ENCODE measurements around the gene TMTC4. TPM values are rescaled to one million over a fixed set of nuclear protein-coding genes. Genes with fewer than 3 reads are reported as not detected.

The TMTC4 gene
- polyA plus RNA-seq, 3 donors: 2.1 to 11.5 (median 3.9) TPM

DNA sequence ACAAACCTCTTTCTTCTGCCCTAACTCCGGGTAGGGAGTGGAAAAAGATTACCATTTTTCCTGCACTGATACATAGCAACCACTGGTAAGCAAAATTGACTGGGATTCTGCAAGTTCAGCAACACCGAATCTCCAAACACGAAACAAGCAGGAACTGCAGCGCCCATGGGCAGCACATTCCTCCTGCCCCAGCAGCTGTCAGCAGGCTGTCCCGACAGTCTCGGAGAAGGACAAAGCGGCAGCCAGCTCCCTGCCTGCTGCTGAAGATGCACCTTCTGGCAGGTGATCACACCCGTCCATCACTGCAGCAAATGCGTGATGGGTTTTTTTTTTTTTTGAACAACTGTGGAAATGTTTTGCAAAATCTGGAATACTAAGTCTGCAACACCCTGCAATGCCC is 6.7 kb downstream of the TMTC4 start:
- TF ChIP-seq, protein P1, sequence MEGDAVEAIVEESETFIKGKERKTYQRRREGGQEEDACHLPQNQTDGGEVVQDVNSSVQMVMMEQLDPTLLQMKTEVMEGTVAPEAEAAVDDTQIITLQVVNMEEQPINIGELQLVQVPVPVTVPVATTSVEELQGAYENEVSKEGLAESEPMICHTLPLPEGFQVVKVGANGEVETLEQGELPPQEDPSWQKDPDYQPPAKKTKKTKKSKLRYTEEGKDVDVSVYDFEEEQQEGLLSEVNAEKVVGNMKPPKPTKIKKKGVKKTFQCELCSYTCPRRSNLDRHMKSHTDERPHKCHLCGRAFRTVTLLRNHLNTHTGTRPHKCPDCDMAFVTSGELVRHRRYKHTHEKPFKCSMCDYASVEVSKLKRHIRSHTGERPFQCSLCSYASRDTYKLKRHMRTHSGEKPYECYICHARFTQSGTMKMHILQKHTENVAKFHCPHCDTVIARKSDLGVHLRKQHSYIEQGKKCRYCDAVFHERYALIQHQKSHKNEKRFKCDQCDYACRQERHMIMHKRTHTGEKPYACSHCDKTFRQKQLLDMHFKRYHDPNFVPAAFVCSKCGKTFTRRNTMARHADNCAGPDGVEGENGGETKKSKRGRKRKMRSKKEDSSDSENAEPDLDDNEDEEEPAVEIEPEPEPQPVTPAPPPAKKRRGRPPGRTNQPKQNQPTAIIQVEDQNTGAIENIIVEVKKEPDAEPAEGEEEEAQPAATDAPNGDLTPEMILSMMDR (IDR thresholded peaks at IDR 0.05): no peak
- intact Hi-C loops (cut with micrococcal nuclease): no loop called here
- Mint-ChIP-seq H3K27me3 (ENCODE audit: low read depth in 3 of 3) (peaks cover 0 to 2% (median 0%) of the 10 kb centered on the region in 3 donors), H3K4me3 (no peak overlapping the region), H3K9me3 (no peaks in the 10 kb centered on the region), H3K36me3 (peaks cover 69 to 79% of the 10 kb centered on the region in 2 donors), H3K27ac (no peak overlapping the region), H3K4me1 (peaks cover 10% of the 10 kb centered on the region)
- Histone ChIP-seq H3K9me3 (replicated peaks in 1 of 2; ENCODE audit: control insufficient read depth in 1 of 2, insufficient read depth in 1 of 2, low read length in 2 of 2) (no peaks in the 10 kb centered on the region), H3K4me3 (replicated peaks in 1 of 3; ENCODE audit: low read depth in 2 of 3, low read length in 3 of 3) (no peak overlapping the region), H3K4me2 (replicated peaks; ENCODE audit: extremely low read depth, low read length, poor library complexity, severe bottlenecking) (no peak overlapping the region), H3K27me3 (ENCODE audit: control insufficient read depth in 2 of 2, insufficient read depth in 2 of 2, low read length in 2 of 2) (no peaks in the 10 kb centered on the region), H3K27ac (ENCODE audit: low read depth in 1 of 2, low read length in 2 of 2) (no peak overlapping the region), H3K9ac (ENCODE audit: insufficient read depth, low read length, poor library complexity, severe bottlenecking) (no peak overlapping the region), H4K20me1 (ENCODE audit: insufficient read depth, low read length) (peaks cover 19% of the 10 kb centered on the region), H3K79me2 (ENCODE audit: insufficient read depth, low read length) (peaks cover 30% of the 10 kb centered on the region), H2AFZ (ENCODE audit: insufficient read depth, low read depth, low read length, poor library complexity, severe bottlenecking) (no peak overlapping the region), H3K4me1 (ENCODE audit: control insufficient read depth in 1 of 2, insufficient read depth in 2 of 2, low read length in 2 of 2) (peaks cover 3 to 4% of the 10 kb centered on the region in 2 donors), H3K36me3 (replicated peaks in 1 of 2; ENCODE audit: control insufficient read depth in 1 of 2, insufficient read depth in 2 of 2, low read length in 2 of 2) (peaks cover 57 to 79% of the 10 kb centered on the region in 2 donors)
- 99% methylated on average over 6 of the region's 9 CpGs for WGBS (ENCODE audit: insufficient coverage)
- no peak for DNase-seq

DNA sequence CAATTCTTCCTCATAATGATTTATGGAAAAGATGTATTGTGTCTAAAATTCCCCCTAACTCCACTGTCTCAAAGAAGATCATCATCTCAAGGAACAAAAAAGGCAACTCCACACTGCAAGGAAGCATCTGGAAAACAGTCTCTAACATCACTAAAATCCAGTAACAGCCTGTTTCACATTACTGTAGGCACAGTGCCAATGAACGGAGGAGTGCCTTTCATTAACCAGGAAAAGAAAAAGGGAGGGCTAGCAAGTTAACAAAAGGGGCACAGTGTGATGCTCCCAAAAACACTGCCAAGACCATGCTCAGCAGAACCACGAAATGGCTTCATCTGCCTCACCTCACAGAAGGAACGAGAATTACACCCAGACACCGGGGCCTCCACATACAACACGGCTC is 8.5 kb downstream of the TMTC4 start:
- peaks cover 71 to 97% of the 10 kb centered on the region in 2 donors for H3K36me3 ChIP-seq (replicated peaks in 1 of 2; ENCODE audit: control insufficient read depth in 1 of 2, insufficient read depth in 2 of 2, low read length in 2 of 2)

More for the DNA sequence above, 8.5 kb downstream of the TMTC4 start:
- peaks cover 12% of the 10 kb centered on the region for H3K79me2 ChIP-seq (ENCODE audit: insufficient read depth, low read length)
- no peak overlapping the region for H3K27ac Mint-ChIP-seq
- H3K4me3 Mint-ChIP-seq: no peak overlapping the region
- intact Hi-C loops (cut with micrococcal nuclease): no loop called here
- H3K36me3 Mint-ChIP-seq: peaks cover 84 to 94% of the 10 kb centered on the region in 2 donors
- H3K4me3 ChIP-seq (replicated peaks in 1 of 3; ENCODE audit: low read depth in 2 of 3, low read length in 3 of 3): no peak overlapping the region
- 92% methylated on average over 2 of the region's 5 CpGs for WGBS (ENCODE audit: insufficient coverage)
- peaks cover 2% of the 10 kb centered on the region for H4K20me1 ChIP-seq (ENCODE audit: insufficient read depth, low read length)
- H3K27me3 ChIP-seq (ENCODE audit: control insufficient read depth in 2 of 2, insufficient read depth in 2 of 2, low read length in 2 of 2): no peaks in the 10 kb centered on the region
- no peak overlapping the region for H3K27ac ChIP-seq (ENCODE audit: low read depth in 1 of 2, low read length in 2 of 2)
- H3K4me2 ChIP-seq (replicated peaks; ENCODE audit: extremely low read depth, low read length, poor library complexity, severe bottlenecking): no peak overlapping the region
- no peak overlapping the region for H2AFZ ChIP-seq (ENCODE audit: insufficient read depth, low read depth, low read length, poor library complexity, severe bottlenecking)
- DNase-seq: no peak
- H3K4me1 Mint-ChIP-seq: no peaks in the 10 kb centered on the region
- peaks cover 0 to 2% (median 0%) of the 10 kb centered on the region in 3 donors for H3K27me3 Mint-ChIP-seq (ENCODE audit: low read depth in 3 of 3)
- H3K9ac ChIP-seq (ENCODE audit: insufficient read depth, low read length, poor library complexity, severe bottlenecking): no peak overlapping the region
- no peaks in the 10 kb centered on the region for H3K9me3 ChIP-seq (replicated peaks in 1 of 2; ENCODE audit: control insufficient read depth in 1 of 2, insufficient read depth in 1 of 2, low read length in 2 of 2)
- no peaks in the 10 kb centered on the region for H3K9me3 Mint-ChIP-seq
- H3K4me1 ChIP-seq (ENCODE audit: control insufficient read depth in 1 of 2, insufficient read depth in 2 of 2, low read length in 2 of 2): no peaks in the 10 kb centered on the region
- TF ChIP-seq, protein P1 (IDR thresholded peaks at IDR 0.05): no peak
